Measurements from ENCODE around the gene TAOK3. TPM values are rescaled to one million over a fixed set of nuclear protein-coding genes. Genes with fewer than 3 reads are reported as not detected.

The TAOK3 gene
- total and polyA plus RNA-seq, 9 of the 15 experiments (the other 6 are each of a cell fraction or from before 2014, with no cell fraction given), result 24.3 to 83.5 (median 47.1) TPM

- intact Hi-C loops (cut with micrococcal nuclease) (no loop called here), in situ Hi-C loops (cut with MboI) (no loop called here)
- no peak for FAIRE-seq
- Histone ChIP-seq H3K27ac (ENCODE audit: extremely low read depth, low read depth, low read length) (no peak overlapping the region), H3K9ac (ENCODE audit: insufficient read depth in 1 of 2, low read depth in 2 of 2, low read length in 2 of 2) (no peak overlapping the region), H3K9me1 (ENCODE audit: control insufficient read depth, insufficient read depth, low read length) (no peaks in the 10 kb centered on the region), H3K27me3 (ENCODE audit: control insufficient read depth in 2 of 2, insufficient read depth in 2 of 2, low read length in 2 of 2) (no peaks in the 10 kb centered on the region), H3K36me3 (ENCODE audit: control insufficient read depth, insufficient read depth, low read length) (peaks cover 18% of the 10 kb centered on the region; the same call in 2 of the 3 replicates), H3K4me3 (no peak overlapping the region), H2AFZ (ENCODE audit: low read depth, low read length) (no peak overlapping the region), H4K20me1 (replicated peaks; ENCODE audit: control insufficient read depth, insufficient read depth, low read length) (no peaks in the 10 kb centered on the region), H3K9me3 (replicated peaks; ENCODE audit: control insufficient read depth, insufficient read depth, low read depth, low read length) (no peaks in the 10 kb centered on the region), H3K4me2 (ENCODE audit: insufficient read depth, low read length) (no peak overlapping the region), H3K4me1 (replicated peaks in 1 of 2; ENCODE audit: control insufficient read depth in 2 of 2, insufficient read depth in 2 of 2, low read length in 2 of 2) (no peaks in the 10 kb centered on the region), H3K79me2 (ENCODE audit: control insufficient read depth, insufficient read depth, low read length) (no peaks in the 10 kb centered on the region)
- BruUV-seq (replicated peaks), result TSS peak; percentile 17
- TF ChIP-seq FOXK1 (CRISPR knock-in tag; IDR thresholded peaks at IDR 0.05; ENCODE audit: borderline replicate concordance), result no peak
- no peak for TF ChIP-seq SMARCA5 (IDR thresholded peaks at IDR 0.05)
- TF ChIP-seq SMARCE1 (IDR thresholded peaks at IDR 0.05), result no peak
- TF ChIP-seq RBM25 (IDR thresholded peaks at IDR 0.05; ENCODE audit: low read depth, low read length, severe bottlenecking), result no peak
- no peak for TF ChIP-seq REST (IDR thresholded peaks at IDR 0.05; ENCODE audit: borderline replicate concordance)
- TF ChIP-seq REST (CRISPR knock-in tag; IDR thresholded peaks at IDR 0.05; ENCODE audit: low read depth), result no peak
- TF ChIP-seq KAT8 (IDR thresholded peaks at IDR 0.05; ENCODE audit: low read depth), result no peak
- TF ChIP-seq ZFX (CRISPR knock-in tag; IDR thresholded peaks at IDR 0.05), result no peak
- no peak for TF ChIP-seq THRB (CRISPR knock-in tag; conservative IDR thresholded peaks at IDR 0.05)
- WGBS (ENCODE audit: insufficient coverage, low coverage, missing lambda C conversion rate), result 93% methylated on average over 1 of the region's 1 CpG
- no peak for ATAC-seq
- no peak for DNase-seq (ENCODE audit: extremely low read depth in 1 of 4, low spot score in 3 of 4)
- POLR2A ChIA-PET, result interaction anchor here (0.5 kb wide), 1 partner anchor 159 kb away, joined by 3 read pairs; no protein-coding TSS in a partner anchor
- CTCF ChIA-PET (ENCODE audit: low intra/inter-chr PET ratio), result no interaction called here
These were observed 123.2 kb downstream of the TAOK3 start for GRCh38 chr12:118249547-118249946.

Data from K562 (cell line).